ENCODE measurements around the gene PPP3CB. TPM values are rescaled to one million over a fixed set of nuclear protein-coding genes. Genes with fewer than 3 reads are reported as not detected.

The PPP3CB gene
- total RNA-seq (10 to 100 TPM; 31.8 to 37.4 TPM), total RNA-seq (36.9 to 43.9 reads per million in 2 donors)

DNA sequence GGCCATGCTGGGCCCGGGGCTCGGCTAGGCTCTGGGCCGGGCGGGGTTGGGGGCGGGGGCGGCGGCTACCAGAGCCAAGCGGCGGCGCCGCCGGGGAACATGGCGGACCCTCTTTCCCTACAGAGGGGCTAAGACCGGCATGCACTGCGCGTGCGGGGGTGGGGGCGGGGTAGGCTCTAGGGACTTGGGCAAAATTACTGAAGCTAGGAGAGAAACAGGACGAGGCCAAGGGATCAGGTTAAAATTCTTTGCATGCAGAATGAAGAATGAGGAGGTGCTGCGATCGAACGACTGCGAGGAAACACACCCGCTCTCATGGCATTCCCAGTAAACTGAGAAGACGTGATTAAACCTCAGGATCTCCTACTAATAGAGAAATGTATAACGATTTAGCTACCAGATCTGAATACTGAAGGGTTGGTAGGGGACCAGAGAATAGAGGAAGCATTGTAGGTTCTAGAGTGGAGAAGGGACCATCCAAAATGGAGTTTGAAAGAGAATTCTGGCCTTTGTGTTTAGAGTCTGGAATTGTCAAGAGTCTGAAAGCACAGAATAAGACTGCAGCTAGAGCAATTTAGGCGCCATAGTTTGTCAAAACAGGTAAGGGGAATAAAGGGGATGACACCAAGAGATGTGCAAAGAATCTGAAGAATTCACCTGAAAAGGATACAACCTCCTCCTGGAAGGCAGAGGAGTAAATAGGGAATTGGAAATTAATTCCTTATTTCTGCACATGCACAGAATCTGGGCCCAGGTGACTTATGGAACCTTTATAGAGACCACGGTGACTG, at the start of gene PPP3CB:
TSS of gene PPP3CB (minus strand) at position 141 of the 791 bp plus-strand sequence. CDS start at position 6, 135 bp downstream.
- Mint-ChIP-seq H3K27ac (peak within 1 kb of the TSS; percentile 98), H3K4me3 (peak within 1 kb of the TSS; percentile 96), H3K27me3 (no peaks in the 10 kb centered on the region), H3K36me3 (ENCODE audit: low read depth) (no peaks in the 10 kb centered on the region), H3K4me1 (peaks cover 47% of the 10 kb centered on the region)
- H3K9me3 ChIP-seq (ENCODE audit: control insufficient read depth, low read length, poor library complexity, severe bottlenecking), result no peaks in the 10 kb centered on the region
- peak; percentile 84 for ATAC-seq
- peak; percentile 68 to 91 (median 86) for DNase-seq

DNA sequence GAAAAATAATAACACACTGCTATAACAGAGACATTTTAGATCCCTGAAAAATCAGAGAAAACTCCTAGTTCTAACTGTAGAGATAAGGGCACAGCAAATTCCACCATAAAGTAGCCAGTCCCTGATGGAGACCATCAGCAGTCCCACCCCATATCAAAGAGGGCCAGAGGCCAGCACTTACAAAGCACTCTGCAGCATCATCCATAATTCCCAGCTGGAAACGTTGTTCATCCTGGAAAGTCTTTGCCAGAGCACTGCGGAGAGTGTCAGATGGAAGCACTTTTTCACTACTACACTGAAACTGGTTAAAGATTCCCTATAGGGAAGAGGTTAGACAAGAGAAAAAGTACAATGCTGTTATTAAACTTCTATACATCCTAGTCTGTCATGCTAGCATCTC, 49.5 kb upstream of the PPP3CB start:
- no peak overlapping the region for H3K27ac Mint-ChIP-seq
- no peak for DNase-seq
- no peak for ATAC-seq
- H3K36me3 Mint-ChIP-seq (ENCODE audit: low read depth), result no peaks in the 10 kb centered on the region
- no peaks in the 10 kb centered on the region for H3K9me3 ChIP-seq (ENCODE audit: control insufficient read depth, low read length, poor library complexity, severe bottlenecking)
- peaks cover 2% of the 10 kb centered on the region for H3K4me1 Mint-ChIP-seq
- no peak overlapping the region for H3K4me3 Mint-ChIP-seq
- H3K27me3 Mint-ChIP-seq, result no peaks in the 10 kb centered on the region

GRCh38 chr10:73537709-73538108, 41.9 kb upstream of the PPP3CB start:
- H3K9me3 ChIP-seq (ENCODE audit: control insufficient read depth, low read length, poor library complexity, severe bottlenecking), result no peaks in the 10 kb centered on the region
- ATAC-seq (no peak), DNase-seq (no peak)
- Mint-ChIP-seq H3K36me3 (ENCODE audit: low read depth) (peaks cover 2% of the 10 kb centered on the region), H3K27me3 (peaks cover 6% of the 10 kb centered on the region), H3K4me1 (peaks cover 13% of the 10 kb centered on the region), H3K27ac (no peak overlapping the region), H3K4me3 (no peak overlapping the region)

- peaks cover 13% of the 10 kb centered on the region for H3K4me1 Mint-ChIP-seq
- H3K27ac Mint-ChIP-seq, result no peak overlapping the region
- peak; percentile 79 for ATAC-seq
- H3K36me3 Mint-ChIP-seq (ENCODE audit: low read depth), result peaks cover 2% of the 10 kb centered on the region
- H3K9me3 ChIP-seq (ENCODE audit: control insufficient read depth, low read length, poor library complexity, severe bottlenecking), result no peaks in the 10 kb centered on the region
- H3K4me3 Mint-ChIP-seq, result peak overlapping the region; percentile 53
- no peak for DNase-seq
- H3K27me3 Mint-ChIP-seq, result peaks cover 6% of the 10 kb centered on the region
Observed at GRCh38 chr10:73537288-73537687, 41.5 kb upstream of the PPP3CB start.

DNA sequence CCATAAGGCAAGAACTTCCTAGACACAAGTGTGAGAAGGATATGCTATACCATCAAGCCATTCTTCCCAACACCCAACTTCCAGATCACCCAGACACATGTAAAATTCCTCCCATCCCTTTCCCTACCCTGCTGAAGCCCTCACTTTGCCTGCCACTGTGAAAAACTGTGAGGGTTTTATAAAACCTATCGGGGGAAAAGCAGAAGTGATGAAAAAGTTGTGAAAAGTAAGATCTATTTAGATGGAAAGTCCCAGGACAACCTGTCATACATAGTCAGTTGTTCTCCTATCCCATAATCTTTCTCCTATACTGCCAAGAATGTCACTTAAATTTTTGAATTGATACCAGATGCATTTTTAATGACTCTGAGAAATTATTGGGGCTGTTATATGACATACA, 39.0 kb upstream of the PPP3CB start:
- DNase-seq (no peak), ATAC-seq (no peak)
- no peaks in the 10 kb centered on the region for H3K9me3 ChIP-seq (ENCODE audit: control insufficient read depth, low read length, poor library complexity, severe bottlenecking)
- H3K36me3 Mint-ChIP-seq (ENCODE audit: low read depth), result peaks cover 2% of the 10 kb centered on the region
- peaks cover 6% of the 10 kb centered on the region for H3K27me3 Mint-ChIP-seq
- H3K27ac Mint-ChIP-seq, result no peak overlapping the region
- H3K4me1 Mint-ChIP-seq, result peaks cover 13% of the 10 kb centered on the region
- no peak overlapping the region for H3K4me3 Mint-ChIP-seq

DNA sequence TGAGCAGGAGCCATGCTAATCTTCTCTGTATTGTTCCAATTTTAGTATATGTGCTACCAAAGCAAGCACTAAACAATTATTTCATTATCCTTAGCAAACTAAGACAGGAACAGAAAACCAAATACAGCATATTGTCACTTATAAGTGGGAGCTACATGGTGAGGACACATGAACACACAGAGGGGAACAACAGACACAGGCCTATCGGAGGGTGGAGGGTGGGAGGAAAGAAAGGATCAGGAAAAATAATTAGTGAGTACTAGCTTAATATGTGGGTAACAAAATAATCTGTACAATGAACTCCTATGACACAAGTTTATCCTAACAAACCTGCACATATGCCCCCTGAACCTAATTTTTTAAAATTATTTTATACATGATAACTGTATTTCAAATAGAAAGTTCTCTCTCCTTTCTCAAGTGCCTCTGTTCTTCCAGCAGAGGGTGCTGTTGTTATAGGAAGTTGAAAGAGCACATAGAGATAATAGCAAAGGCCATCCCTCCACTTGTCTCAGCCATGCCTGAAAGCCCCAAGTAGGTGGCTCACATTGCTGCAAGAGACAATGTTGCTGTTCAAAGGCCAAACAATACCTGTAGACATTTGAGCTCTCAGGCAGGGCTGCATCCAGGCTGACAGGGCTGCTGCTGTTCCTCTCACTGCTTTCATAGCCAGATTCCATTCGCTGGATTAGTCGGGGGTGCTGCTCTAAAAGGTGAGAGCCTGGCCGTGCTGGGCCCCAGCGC, 33.4 kb upstream of the PPP3CB start:
- Mint-ChIP-seq H3K36me3 (ENCODE audit: low read depth) (no peaks in the 10 kb centered on the region), H3K27me3 (no peaks in the 10 kb centered on the region), H3K27ac (peak overlapping the region; percentile 27), H3K4me3 (no peak overlapping the region), H3K4me1 (peaks cover 4% of the 10 kb centered on the region)
- ATAC-seq (peak; percentile 95), DNase-seq (peak in 1 of 3 donors; percentile 10)
- no peaks in the 10 kb centered on the region for H3K9me3 ChIP-seq (ENCODE audit: control insufficient read depth, low read length, poor library complexity, severe bottlenecking)

- no peaks in the 10 kb centered on the region for H3K27me3 Mint-ChIP-seq
Observed at GRCh38 chr10:73522263-73522662, 26.4 kb upstream of the PPP3CB start.

DNA sequence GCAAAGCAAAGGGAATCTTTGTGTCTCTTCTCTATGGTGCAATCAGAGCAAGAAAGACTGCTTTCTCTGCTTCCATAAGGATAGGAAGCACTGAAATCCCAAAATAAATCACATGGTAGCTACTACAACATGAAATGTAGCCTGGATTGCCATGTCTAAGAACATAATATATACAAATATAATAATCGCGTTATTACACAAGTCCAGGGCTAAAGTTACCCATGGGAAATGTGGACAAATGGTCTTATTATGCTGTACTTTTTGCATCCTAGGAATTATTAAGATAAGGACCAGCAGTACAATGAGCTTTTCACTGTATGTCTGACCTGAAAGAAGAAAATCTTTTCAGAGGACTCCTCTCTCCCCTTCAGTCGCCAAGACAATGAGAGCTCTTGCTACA, 23.5 kb upstream of the PPP3CB start:
- Mint-ChIP-seq H3K4me3 (no peak overlapping the region), H3K36me3 (ENCODE audit: low read depth) (peaks cover 3% of the 10 kb centered on the region), H3K4me1 (peaks cover 7% of the 10 kb centered on the region), H3K27ac (no peak overlapping the region), H3K27me3 (no peaks in the 10 kb centered on the region)
- no peaks in the 10 kb centered on the region for H3K9me3 ChIP-seq (ENCODE audit: control insufficient read depth, low read length, poor library complexity, severe bottlenecking)
- ATAC-seq, result no peak
- no peak for DNase-seq

More at GRCh38 chr10:73522263-73522662, 26.4 kb upstream of the PPP3CB start:
- DNase-seq (no peak), ATAC-seq (no peak)
- Mint-ChIP-seq H3K4me3 (no peak overlapping the region), H3K36me3 (ENCODE audit: low read depth) (peaks cover 3% of the 10 kb centered on the region), H3K4me1 (peaks cover 8% of the 10 kb centered on the region), H3K27ac (no peak overlapping the region)
- no peaks in the 10 kb centered on the region for H3K9me3 ChIP-seq (ENCODE audit: control insufficient read depth, low read length, poor library complexity, severe bottlenecking)

DNA sequence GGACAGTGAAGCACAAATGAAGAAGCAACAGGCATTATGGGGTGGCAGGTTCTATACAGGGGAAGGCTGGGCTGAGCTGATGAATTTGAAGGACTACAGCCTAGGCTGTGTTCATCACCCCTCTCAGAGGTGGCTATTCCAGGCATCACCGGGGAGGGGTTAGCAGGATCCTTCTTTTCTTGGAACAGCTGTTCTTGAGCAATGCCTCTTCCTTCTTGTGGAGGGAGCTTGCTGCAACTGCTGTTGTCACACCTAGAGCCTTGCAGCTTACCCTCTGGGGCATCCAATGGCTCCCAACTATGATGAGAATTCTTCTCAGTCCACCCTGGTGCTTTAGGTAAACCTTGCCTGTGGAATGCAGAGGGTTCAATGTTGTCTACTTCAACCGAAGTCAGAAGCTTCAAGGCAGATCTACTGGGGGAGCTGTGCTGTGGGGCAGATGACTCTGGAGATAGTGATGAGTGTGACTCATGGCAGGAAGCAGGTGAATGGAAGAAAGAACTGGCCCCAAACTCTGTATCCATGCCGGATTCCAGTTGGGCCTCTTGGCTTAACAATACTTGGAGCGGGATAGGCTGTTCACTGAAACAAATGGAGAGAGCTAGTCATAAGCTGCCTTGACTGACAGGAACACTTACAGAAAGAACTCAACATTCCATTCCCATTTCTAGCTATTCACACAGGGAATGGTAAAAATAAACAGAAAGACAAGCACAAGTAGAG, 21.5 kb upstream of the PPP3CB start:
- DNase-seq (no peak), ATAC-seq (no peak)
- H3K9me3 ChIP-seq (ENCODE audit: control insufficient read depth, low read length, poor library complexity, severe bottlenecking), result no peaks in the 10 kb centered on the region
- Mint-ChIP-seq H3K27me3 (no peaks in the 10 kb centered on the region), H3K4me3 (no peak overlapping the region), H3K4me1 (peaks cover 7% of the 10 kb centered on the region), H3K27ac (no peak overlapping the region), H3K36me3 (ENCODE audit: low read depth) (no peaks in the 10 kb centered on the region)

GRCh38 chr10:73512207-73512743, 16.5 kb upstream of the PPP3CB start:
- H3K4me3 Mint-ChIP-seq, result no peak overlapping the region
- ATAC-seq, result no peak
- H3K9me3 ChIP-seq (ENCODE audit: control insufficient read depth, low read length, poor library complexity, severe bottlenecking), result no peaks in the 10 kb centered on the region
- H3K27me3 Mint-ChIP-seq, result no peaks in the 10 kb centered on the region
- H3K27ac Mint-ChIP-seq, result no peak overlapping the region
- H3K36me3 Mint-ChIP-seq (ENCODE audit: low read depth), result no peaks in the 10 kb centered on the region
- peaks cover 5% of the 10 kb centered on the region for H3K4me1 Mint-ChIP-seq
- DNase-seq, result no peak

DNA sequence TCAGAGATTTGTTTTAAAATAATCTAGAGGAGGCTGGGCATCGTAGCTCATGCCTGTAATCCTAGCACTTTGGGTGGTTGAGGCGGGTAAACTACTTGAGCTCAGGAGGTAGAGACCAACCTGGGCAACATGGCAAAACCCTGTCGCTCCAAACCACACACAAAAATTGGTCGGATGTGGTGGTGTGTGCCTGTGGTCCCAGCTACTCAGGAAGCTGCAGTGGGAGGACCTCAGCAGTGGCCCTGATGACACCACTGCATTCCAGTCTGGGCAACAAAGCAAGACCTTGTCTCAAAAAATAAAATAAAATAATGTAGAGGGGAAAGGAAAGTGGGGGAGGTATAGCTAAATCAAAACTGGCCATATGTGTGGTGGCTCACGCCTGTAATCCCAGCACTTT, 13.9 kb upstream of the PPP3CB start:
- Mint-ChIP-seq H3K36me3 (ENCODE audit: low read depth) (peaks cover 5% of the 10 kb centered on the region), H3K27ac (no peak overlapping the region), H3K4me1 (peaks cover 4% of the 10 kb centered on the region), H3K27me3 (no peaks in the 10 kb centered on the region), H3K4me3 (no peak overlapping the region)
- ATAC-seq, result peak; percentile 50
- DNase-seq, result no peak
- no peaks in the 10 kb centered on the region for H3K9me3 ChIP-seq (ENCODE audit: control insufficient read depth, low read length, poor library complexity, severe bottlenecking)

DNA sequence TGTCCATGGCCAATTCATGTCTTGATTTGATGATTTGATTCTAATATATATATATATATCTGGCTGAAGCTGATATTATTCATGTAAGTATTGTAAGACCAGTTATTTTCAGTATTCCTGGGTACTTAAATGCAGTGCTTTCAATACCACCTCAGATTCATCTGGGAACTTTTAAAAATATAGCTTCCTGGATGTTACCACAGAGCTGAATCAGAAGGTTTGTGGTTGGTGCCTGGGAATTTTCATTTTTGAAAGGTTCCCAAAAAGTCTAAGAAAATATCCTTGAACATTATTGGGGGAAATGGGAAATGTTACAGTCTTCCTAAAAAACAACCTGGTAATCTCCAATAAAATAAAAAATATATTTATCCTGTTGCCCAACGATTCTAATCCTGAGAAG, 10.7 kb upstream of the PPP3CB start:
- no peak for DNase-seq
- no peaks in the 10 kb centered on the region for H3K9me3 ChIP-seq (ENCODE audit: control insufficient read depth, low read length, poor library complexity, severe bottlenecking)
- H3K27ac Mint-ChIP-seq, result no peak overlapping the region
- H3K4me3 Mint-ChIP-seq, result no peak overlapping the region
- ATAC-seq, result no peak
- H3K27me3 Mint-ChIP-seq, result no peaks in the 10 kb centered on the region
- H3K36me3 Mint-ChIP-seq (ENCODE audit: low read depth), result peaks cover 22% of the 10 kb centered on the region
- peaks cover 15% of the 10 kb centered on the region for H3K4me1 Mint-ChIP-seq

DNA sequence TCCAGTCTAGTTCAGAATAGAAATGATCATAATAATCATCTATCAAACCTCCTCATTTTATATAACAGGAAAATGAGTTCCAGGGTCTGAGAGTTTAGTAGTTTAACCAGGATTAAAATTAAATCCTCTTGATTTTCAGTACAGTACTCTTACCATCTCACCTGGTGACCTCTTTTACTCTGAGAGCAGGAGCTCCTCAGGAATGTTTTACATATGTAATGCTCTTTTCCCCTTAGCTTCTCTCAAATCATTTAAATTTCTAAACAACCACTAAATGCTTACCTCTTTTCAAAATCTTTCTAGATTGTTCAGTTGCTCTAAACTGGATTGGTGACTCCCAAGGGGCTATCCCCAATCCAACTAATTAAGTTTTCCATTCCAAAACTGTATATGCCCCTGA, 10.2 kb upstream of the PPP3CB start:
- no peak overlapping the region for H3K4me3 Mint-ChIP-seq
- H3K9me3 ChIP-seq (ENCODE audit: control insufficient read depth, low read length, poor library complexity, severe bottlenecking), result no peaks in the 10 kb centered on the region
- H3K27ac Mint-ChIP-seq, result no peak overlapping the region
- no peak for ATAC-seq
- peaks cover 25% of the 10 kb centered on the region for H3K36me3 Mint-ChIP-seq (ENCODE audit: low read depth)
- no peak for DNase-seq
- no peaks in the 10 kb centered on the region for H3K27me3 Mint-ChIP-seq
- peaks cover 19% of the 10 kb centered on the region for H3K4me1 Mint-ChIP-seq

Data from T-helper 17 cell (primary cell).